HEK293 (cell line): ENCODE measurements around the gene PLA2G2A.

ENCODE experiments used
- CTCF ChIA-PET: fragments of 350-600 bp; formaldehyde crosslinking; extraction: SDS; loops from one replicate; lab custom pipeline; 2021; ENCODE audit warnings: antibody characterized with exemption; lab: Yijun Ruan, JAX
- POLR2A ChIA-PET: fragments of 300-600 bp; formaldehyde crosslinking; extraction: SDS; loops from one replicate; lab custom pipeline; 2020; ENCODE audit warnings: antibody characterized with exemption, inconsistent platforms; lab: Yijun Ruan, JAX
- H3K27ac ChIP-seq: fragments of 200-500 bp; sonication (Bioruptor generic); 2 replicates; pipeline ENCODE4 v1.5.1; 2014; ENCODE audit warnings: low read depth, low read length, control low read depth, inconsistent platforms; ENCODE audit errors: extremely low read depth
- H3K36me3 ChIP-seq, 2 experiments: fragments of 200-500 bp in 1 of 2; sonication (Bioruptor generic) in 1 of 2; 1 replicate in 1 of 2; 2 replicates in 1 of 2; pipeline ENCODE4 v1.5.1; 2014 to 2017; ENCODE audit warnings: inconsistent platforms in 2 of 2, low read length in 2 of 2; ENCODE audit not compliant: control insufficient read depth in 2 of 2, insufficient read depth in 1 of 2
- H3K4me1 ChIP-seq: fragments of 200-500 bp; sonication (Bioruptor generic); 2 replicates; pipeline ENCODE4 v1.5.1; 2014; ENCODE audit warnings: mild to moderate bottlenecking, low read length, inconsistent platforms; ENCODE audit not compliant: control insufficient read depth, insufficient read depth
- H3K4me3 ChIP-seq: 2 replicates; pipeline ENCODE4 v1.5.1; 2011; ENCODE audit warnings: low read depth, mild to moderate bottlenecking, control low read depth, low read length, moderate library complexity
- H3K9me3 ChIP-seq: fragments of 200-500 bp; sonication (Bioruptor generic); 2 replicates; pipeline ENCODE4 v1.5.1; 2014; ENCODE audit warnings: low read depth, low read length, inconsistent platforms; ENCODE audit not compliant: control insufficient read depth, insufficient read depth
- REPIN1 ChIP-seq: fragments of 450-650 bp; formaldehyde crosslinking; IDR thresholded peaks from 2 replicates; pipeline ENCODE4 v1.5.1; 2017; ENCODE audit warnings: missing biosample characterization, missing genetic modification characterization, low read depth
- SALL2 ChIP-seq: fragments of 450-650 bp; formaldehyde crosslinking; IDR thresholded peaks from 2 replicates; pipeline ENCODE4 v1.5.0; 2017; ENCODE audit warnings: missing biosample characterization, mild to moderate bottlenecking, missing genetic modification characterization, borderline replicate concordance
- TCF7L2 ChIP-seq: IDR thresholded peaks from 2 replicates; pipeline ENCODE4 v1.6.1; 2011; ENCODE audit warnings: low read depth, mild to moderate bottlenecking, inconsistent platforms, low read length, moderate library complexity, borderline replicate concordance
- ZBTB17 ChIP-seq: fragments of 450-650 bp; formaldehyde crosslinking; IDR thresholded peaks from 2 replicates; pipeline ENCODE4 v1.5.1; 2016; ENCODE audit warnings: missing biosample characterization, missing genetic modification characterization
- ZNF19 ChIP-seq: fragments of 450-650 bp; formaldehyde crosslinking; IDR thresholded peaks from 2 replicates; pipeline ENCODE4; 2016; ENCODE audit warnings: missing biosample characterization, missing genetic modification characterization, low read depth
- ZNF221 ChIP-seq: fragments of 450-650 bp; formaldehyde crosslinking; IDR thresholded peaks from 2 replicates; pipeline ENCODE4 v1.5.1; 2017; ENCODE audit warnings: missing biosample characterization, missing genetic modification characterization, borderline replicate concordance
- ZNF37A ChIP-seq: fragments of 450-650 bp; IDR thresholded peaks from 2 replicates; pipeline ENCODE4 v1.5.1; 2018; ENCODE audit warnings: missing biosample characterization, missing genetic modification characterization
- ZNF394 ChIP-seq: fragments of 450-650 bp; formaldehyde crosslinking; IDR thresholded peaks from 2 replicates; pipeline ENCODE4 v1.5.1; 2016; ENCODE audit warnings: missing biosample characterization, missing genetic modification characterization, mild to moderate bottlenecking, moderate library complexity, borderline replicate concordance
- ZNF521 ChIP-seq: fragments of 450-650 bp; formaldehyde crosslinking; IDR thresholded peaks from 2 replicates; pipeline ENCODE4 v1.5.1; 2017; ENCODE audit warnings: missing biosample characterization, mild to moderate bottlenecking, missing genetic modification characterization
- ZNF555 ChIP-seq: fragments of 450-650 bp; formaldehyde crosslinking; conservative IDR thresholded peaks from 2 replicates; pipeline ENCODE4 v1.5.1; 2017; ENCODE audit warnings: missing biosample characterization, mild to moderate bottlenecking, missing genetic modification characterization, inconsistent platforms
- ZNF600 ChIP-seq: fragments of 450-650 bp; formaldehyde crosslinking; IDR thresholded peaks from 2 replicates; pipeline ENCODE4 v1.5.1; 2016; ENCODE audit warnings: missing biosample characterization, missing genetic modification characterization
- ZNF639 ChIP-seq: fragments of 450-650 bp; formaldehyde crosslinking; IDR thresholded peaks from 2 replicates; pipeline ENCODE4 v1.5.1; 2016; ENCODE audit warnings: missing biosample characterization, missing genetic modification characterization
- TF ChIP-seq, protein P1 (sequence below): fragments of 450-650 bp; formaldehyde crosslinking; IDR thresholded peaks from 2 replicates; pipeline ENCODE4 v1.5.1; 2016; ENCODE audit warnings: missing biosample characterization, missing genetic modification characterization
- TF ChIP-seq, protein P2 (sequence below): fragments of 450-650 bp; formaldehyde crosslinking; IDR thresholded peaks from 2 replicates; pipeline ENCODE4 v1.5.1; 2016; ENCODE audit warnings: missing biosample characterization, missing genetic modification characterization
- TF ChIP-seq, protein P3 (sequence below): fragments of 450-650 bp; formaldehyde crosslinking; IDR thresholded peaks from 2 replicates; pipeline ENCODE4 v1.5.1; 2016; ENCODE audit warnings: missing biosample characterization, missing genetic modification characterization

Gene PLA2G2A

DNA sequence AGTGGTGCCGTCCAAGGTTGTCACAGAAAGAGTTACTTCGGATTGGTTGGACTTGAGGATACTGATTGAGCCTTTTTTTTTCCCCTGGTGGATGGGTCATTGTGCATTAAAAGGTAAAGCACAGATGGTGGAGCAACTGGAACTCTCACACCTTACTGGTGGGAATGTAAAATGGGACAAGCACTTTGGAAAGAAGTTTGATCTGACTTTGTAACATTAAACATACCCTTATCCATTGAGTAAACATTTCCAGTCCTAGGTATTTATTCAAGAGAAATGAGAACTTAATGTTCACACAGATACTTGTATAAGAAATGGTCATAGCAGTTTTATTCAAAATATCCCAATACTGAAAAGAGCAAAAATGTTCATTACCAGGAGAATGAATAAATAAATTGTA is 14.9 kb downstream of the PLA2G2A start (continued):
- no peak for TF ChIP-seq ZBTB17
- TF ChIP-seq ZNF521 (tag by site-specific recombination) = no peak
- no peak for TF ChIP-seq TCF7L2
- no peak for TF ChIP-seq ZNF19 (tag by site-specific recombination)
- TF ChIP-seq, all 188 proteins: peak for 0

GRCh38 chr1:19963636-19964035 is 15.8 kb downstream of the PLA2G2A start:
- Histone ChIP-seq H3K4me3 (no peak overlapping the region), H3K9me3 (no peaks in the 10 kb centered on the region), H3K27ac (no peak overlapping the region), H3K36me3 (no peaks in the 10 kb centered on the region), H3K4me1 (no peaks in the 10 kb centered on the region)
- ChIA-PET CTCF (no interaction called here), POLR2A (no interaction called here)
- no peak for TF ChIP-seq ZNF639 (tag by site-specific recombination)

- no peak overlapping the region for H3K27ac ChIP-seq
- TF ChIP-seq ZBTB17 (no peak), ZNF221 (no peak)
- TF ChIP-seq, all 188 proteins: peak for 0
- CTCF ChIA-PET = no interaction called here
- Histone ChIP-seq H3K36me3 (no peaks in the 10 kb centered on the region), H3K9me3 (no peaks in the 10 kb centered on the region), H3K4me3 (no peak overlapping the region), H3K4me1 (no peaks in the 10 kb centered on the region)
- POLR2A ChIA-PET = no interaction called here
These were observed 18.8 kb downstream of the PLA2G2A start for GRCh38 chr1:19960591-19960990.

DNA sequence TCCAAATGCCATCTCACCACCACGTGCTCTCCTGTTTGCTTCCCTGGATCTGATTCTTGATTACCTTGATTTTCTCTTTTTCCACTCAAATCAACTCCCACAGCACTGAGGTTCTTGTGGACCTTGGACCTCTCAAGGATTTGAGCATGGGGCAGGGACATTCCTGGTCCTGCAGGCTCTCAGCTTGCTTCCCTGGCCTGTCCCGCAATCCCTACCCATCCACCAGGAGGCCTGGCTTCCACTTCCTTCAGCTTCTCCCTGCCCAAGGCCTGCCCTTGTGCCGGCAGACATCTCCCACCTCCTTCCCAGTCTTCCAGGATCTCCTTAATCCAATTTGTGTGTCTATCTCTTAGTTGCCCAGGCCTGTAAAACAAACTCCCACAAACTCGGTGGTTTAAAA is 21.6 kb downstream of the PLA2G2A start:
- TF ChIP-seq ZNF600 = no peak
- no peak for TF ChIP-seq ZNF37A
- TF ChIP-seq, protein P1, sequence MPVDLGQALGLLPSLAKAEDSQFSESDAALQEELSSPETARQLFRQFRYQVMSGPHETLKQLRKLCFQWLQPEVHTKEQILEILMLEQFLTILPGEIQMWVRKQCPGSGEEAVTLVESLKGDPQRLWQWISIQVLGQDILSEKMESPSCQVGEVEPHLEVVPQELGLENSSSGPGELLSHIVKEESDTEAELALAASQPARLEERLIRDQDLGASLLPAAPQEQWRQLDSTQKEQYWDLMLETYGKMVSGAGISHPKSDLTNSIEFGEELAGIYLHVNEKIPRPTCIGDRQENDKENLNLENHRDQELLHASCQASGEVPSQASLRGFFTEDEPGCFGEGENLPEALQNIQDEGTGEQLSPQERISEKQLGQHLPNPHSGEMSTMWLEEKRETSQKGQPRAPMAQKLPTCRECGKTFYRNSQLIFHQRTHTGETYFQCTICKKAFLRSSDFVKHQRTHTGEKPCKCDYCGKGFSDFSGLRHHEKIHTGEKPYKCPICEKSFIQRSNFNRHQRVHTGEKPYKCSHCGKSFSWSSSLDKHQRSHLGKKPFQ (tag by site-specific recombination) = no peak
- POLR2A ChIA-PET = no interaction called here
- CTCF ChIA-PET = interaction anchor here (0.7 kb wide), 3 partner anchors 88 to 339 kb away, joined by 3 to 5 read pairs (median 3); no protein-coding TSS in a partner anchor

GRCh38 chr1:19955534-19956170 is 23.8 kb downstream of the PLA2G2A start:
- Histone ChIP-seq H3K4me1 (no peaks in the 10 kb centered on the region), H3K27ac (no peak overlapping the region), H3K4me3 (no peak overlapping the region), H3K9me3 (no peaks in the 10 kb centered on the region), H3K36me3 (no peaks in the 10 kb centered on the region)
- CTCF ChIA-PET = interaction anchor here (0.6 to 0.7 kb wide), 2 partner anchors 61 to 72 kb away, joined by 3 to 4 read pairs; no protein-coding TSS in a partner anchor
- POLR2A ChIA-PET = no interaction called here
- TF ChIP-seq ZNF555 (tag by site-specific recombination) (no peak), REPIN1 (tag by site-specific recombination) (no peak), SALL2 (tag by site-specific recombination) (no peak), ZNF394 (tag by site-specific recombination) (no peak), ZNF639 (tag by site-specific recombination) (no peak)
- TF ChIP-seq, protein P2, sequence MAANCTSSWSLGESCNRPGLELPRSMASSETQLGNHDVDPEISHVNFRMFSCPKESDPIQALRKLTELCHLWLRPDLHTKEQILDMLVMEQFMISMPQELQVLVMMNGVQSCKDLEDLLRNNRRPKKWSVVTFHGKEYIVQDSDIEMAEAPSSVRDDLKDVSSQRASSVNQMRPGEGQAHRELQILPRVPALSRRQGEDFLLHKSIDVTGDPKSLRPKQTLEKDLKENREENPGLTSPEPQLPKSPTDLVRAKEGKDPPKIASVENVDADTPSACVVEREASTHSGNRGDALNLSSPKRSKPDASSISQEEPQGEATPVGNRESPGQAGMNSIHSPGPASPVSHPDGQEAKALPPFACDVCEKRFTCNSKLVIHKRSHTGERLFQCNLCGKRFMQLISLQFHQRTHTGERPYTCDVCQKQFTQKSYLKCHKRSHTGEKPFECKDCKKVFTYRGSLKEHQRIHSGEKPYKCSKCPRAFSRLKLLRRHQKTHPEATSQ = no peak
- TF ChIP-seq, protein P3, sequence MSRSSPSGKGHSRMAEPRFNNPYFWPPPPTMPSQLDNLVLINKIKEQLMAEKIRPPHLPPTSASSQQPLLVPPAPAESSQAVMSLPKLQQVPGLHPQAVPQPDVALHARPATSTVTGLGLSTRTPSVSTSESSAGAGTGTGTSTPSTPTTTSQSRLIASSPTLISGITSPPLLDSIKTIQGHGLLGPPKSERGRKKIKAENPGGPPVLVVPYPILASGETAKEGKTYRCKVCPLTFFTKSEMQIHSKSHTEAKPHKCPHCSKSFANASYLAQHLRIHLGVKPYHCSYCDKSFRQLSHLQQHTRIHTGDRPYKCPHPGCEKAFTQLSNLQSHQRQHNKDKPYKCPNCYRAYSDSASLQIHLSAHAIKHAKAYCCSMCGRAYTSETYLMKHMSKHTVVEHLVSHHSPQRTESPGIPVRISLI (tag by site-specific recombination) = no peak

More for the DNA sequence above, 21.6 kb downstream of the PLA2G2A start:
- Histone ChIP-seq H3K4me1 (no peaks in the 10 kb centered on the region), H3K36me3 (no peaks in the 10 kb centered on the region), H3K4me3 (no peak overlapping the region), H3K9me3 (no peaks in the 10 kb centered on the region), H3K27ac (no peak overlapping the region)
